ENCODE results near the gene RNF7.

RNF7 gene

DNA sequence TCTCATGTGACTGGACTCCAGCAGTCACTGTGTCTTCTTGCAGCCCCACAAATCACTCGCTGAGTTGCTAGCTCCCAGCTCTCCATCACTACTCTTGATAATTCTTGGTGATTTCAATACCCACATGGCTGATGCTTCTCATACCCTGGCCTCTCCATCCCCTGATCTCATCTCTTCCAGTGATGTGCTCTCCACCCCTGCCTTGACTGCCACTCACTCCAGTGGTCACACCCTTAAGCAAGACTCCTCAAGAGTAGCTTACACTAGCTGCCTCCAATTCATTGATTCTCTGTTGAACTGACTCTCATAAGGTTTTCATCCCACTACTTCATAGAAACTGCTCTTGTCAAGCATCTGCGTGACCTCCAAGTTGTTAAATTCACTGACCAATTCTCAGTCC is 25.9 kb downstream of the RNF7 start:
- no peak for TF ChIP-seq TAF1 (IDR thresholded peaks at IDR 0.05; ENCODE audit: low read depth)
- TF ChIP-seq CREB1 (IDR thresholded peaks at IDR 0.05; ENCODE audit: low read depth) = no peak
- no peak for TF ChIP-seq NFIC (IDR thresholded peaks at IDR 0.05)
- TF ChIP-seq EP300 (IDR thresholded peaks at IDR 0.05; ENCODE audit: borderline replicate concordance) = no peak

DNA sequence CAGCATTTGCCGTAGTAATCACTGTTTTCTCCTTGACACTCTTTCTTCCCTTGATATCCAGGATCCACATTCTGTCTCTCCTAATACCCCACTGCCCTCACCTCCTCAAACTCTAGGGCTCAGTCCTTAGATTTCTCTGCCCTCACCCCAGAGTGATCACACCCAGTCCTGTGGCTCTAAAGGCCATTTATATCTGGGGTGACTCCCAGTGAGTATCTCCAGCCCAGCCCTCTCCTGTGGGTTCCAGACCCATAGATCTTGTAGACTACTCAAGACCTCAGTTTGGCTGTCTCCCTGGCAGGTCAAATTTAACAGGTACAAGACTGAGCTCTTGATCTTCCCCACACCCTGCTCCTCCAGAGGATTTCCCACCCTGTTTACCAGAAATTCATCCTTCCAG is 26.4 kb downstream of the RNF7 start:
- TF ChIP-seq, protein P1, sequence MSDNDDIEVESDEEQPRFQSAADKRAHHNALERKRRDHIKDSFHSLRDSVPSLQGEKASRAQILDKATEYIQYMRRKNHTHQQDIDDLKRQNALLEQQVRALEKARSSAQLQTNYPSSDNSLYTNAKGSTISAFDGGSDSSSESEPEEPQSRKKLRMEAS (IDR thresholded peaks at IDR 0.05) = no peak

DNA sequence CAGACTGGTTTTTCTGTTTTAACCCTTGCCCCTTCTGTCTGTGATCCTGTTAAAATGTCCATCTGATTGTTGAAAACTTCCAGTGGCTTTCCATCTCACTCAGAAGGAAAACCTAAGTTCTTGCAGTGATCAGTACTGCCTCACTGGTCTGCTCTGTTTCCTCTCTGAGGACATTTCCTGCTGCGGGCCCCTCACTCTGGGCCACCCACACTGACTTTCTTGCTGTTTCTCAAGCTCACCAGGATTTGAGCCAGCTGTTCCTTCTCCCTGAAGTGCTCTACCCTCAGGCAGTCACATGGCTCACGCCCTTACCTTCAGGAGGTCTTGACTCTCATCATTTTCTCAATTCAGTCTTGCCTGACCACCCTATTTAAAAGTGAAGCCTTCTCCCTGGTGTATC is 26.9 kb downstream of the RNF7 start:
- TF ChIP-seq ZBTB7A (IDR thresholded peaks at IDR 0.05; ENCODE audit: low read depth) = no peak
- TF ChIP-seq TEAD4 (IDR thresholded peaks at IDR 0.05) = no peak
- TF ChIP-seq NFIC (IDR thresholded peaks at IDR 0.05) = no peak
- TF ChIP-seq RAD21 (IDR thresholded peaks at IDR 0.05; ENCODE audit: low read depth) = no peak
- no peak for TF ChIP-seq TAF1 (IDR thresholded peaks at IDR 0.05; ENCODE audit: low read depth)
- TF ChIP-seq EP300 (IDR thresholded peaks at IDR 0.05; ENCODE audit: borderline replicate concordance) = no peak
- TF ChIP-seq YY1 (IDR thresholded peaks at IDR 0.05; ENCODE audit: low read depth) = no peak
- TF ChIP-seq TCF12 (IDR thresholded peaks at IDR 0.05; ENCODE audit: low read depth) = no peak
- TF ChIP-seq CEBPB (IDR thresholded peaks at IDR 0.05) = no peak
- TF ChIP-seq USF1 (IDR thresholded peaks at IDR 0.05) = no peak
- TF ChIP-seq, protein P2, sequence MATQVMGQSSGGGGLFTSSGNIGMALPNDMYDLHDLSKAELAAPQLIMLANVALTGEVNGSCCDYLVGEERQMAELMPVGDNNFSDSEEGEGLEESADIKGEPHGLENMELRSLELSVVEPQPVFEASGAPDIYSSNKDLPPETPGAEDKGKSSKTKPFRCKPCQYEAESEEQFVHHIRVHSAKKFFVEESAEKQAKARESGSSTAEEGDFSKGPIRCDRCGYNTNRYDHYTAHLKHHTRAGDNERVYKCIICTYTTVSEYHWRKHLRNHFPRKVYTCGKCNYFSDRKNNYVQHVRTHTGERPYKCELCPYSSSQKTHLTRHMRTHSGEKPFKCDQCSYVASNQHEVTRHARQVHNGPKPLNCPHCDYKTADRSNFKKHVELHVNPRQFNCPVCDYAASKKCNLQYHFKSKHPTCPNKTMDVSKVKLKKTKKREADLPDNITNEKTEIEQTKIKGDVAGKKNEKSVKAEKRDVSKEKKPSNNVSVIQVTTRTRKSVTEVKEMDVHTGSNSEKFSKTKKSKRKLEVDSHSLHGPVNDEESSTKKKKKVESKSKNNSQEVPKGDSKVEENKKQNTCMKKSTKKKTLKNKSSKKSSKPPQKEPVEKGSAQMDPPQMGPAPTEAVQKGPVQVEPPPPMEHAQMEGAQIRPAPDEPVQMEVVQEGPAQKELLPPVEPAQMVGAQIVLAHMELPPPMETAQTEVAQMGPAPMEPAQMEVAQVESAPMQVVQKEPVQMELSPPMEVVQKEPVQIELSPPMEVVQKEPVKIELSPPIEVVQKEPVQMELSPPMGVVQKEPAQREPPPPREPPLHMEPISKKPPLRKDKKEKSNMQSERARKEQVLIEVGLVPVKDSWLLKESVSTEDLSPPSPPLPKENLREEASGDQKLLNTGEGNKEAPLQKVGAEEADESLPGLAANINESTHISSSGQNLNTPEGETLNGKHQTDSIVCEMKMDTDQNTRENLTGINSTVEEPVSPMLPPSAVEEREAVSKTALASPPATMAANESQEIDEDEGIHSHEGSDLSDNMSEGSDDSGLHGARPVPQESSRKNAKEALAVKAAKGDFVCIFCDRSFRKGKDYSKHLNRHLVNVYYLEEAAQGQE (IDR thresholded peaks at IDR 0.05; ENCODE audit: low read depth) = no peak
- no peak for TF ChIP-seq EGR1 (IDR thresholded peaks at IDR 0.05)
- no peak for TF ChIP-seq FOXM1 (IDR thresholded peaks at IDR 0.05; ENCODE audit: borderline replicate concordance, low read depth)
- TF ChIP-seq CREB1 (IDR thresholded peaks at IDR 0.05; ENCODE audit: low read depth) = no peak
- TF ChIP-seq, protein P1 (IDR thresholded peaks at IDR 0.05) = no peak

- TF ChIP-seq FOXM1 (IDR thresholded peaks at IDR 0.05; ENCODE audit: borderline replicate concordance, low read depth) = no peak
- no peak for TF ChIP-seq EP300 (IDR thresholded peaks at IDR 0.05; ENCODE audit: borderline replicate concordance)
- no peak for TF ChIP-seq EGR1 (IDR thresholded peaks at IDR 0.05)
- no peak for TF ChIP-seq RAD21 (IDR thresholded peaks at IDR 0.05; ENCODE audit: low read depth)
- TF ChIP-seq CREB1 (IDR thresholded peaks at IDR 0.05; ENCODE audit: low read depth) = no peak
- TF ChIP-seq TEAD4 (IDR thresholded peaks at IDR 0.05) = no peak
Observed at GRCh38 chr3:141767066-141767465, 29.0 kb downstream of the RNF7 start.

DNA sequence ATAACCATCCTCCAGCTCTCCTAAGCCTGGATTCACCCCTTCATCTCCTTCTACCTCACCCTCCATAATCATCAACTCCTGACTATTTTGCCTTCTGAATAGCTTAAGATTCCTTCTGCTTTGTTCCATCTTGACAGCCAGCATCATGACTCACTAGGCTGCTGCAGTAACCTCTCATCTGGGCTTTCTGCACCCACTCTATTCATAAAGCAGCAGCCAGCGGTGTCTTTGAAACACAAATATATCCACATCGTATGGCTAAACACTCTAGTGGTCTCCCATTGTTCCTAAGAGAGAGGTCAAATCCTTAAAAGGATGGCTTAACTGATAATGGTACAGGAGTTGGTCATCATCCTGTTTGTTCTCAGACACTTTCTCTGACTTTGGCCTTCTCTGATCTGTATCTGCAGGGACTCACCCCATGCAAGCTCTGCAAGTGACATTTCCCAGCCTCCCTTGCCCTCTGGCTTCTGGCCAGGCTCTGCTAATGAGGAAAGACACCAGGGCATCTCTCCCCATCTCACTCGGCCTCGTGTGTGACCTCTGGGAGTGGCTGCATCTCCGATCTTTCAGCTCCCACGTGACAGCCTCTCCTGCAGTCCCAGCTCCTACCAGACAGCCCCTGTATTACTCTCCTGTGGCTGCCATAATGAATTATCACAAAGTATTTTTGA is 31.3 kb downstream of the RNF7 start:
- TF ChIP-seq CEBPB (IDR thresholded peaks at IDR 0.05) = no peak

DNA sequence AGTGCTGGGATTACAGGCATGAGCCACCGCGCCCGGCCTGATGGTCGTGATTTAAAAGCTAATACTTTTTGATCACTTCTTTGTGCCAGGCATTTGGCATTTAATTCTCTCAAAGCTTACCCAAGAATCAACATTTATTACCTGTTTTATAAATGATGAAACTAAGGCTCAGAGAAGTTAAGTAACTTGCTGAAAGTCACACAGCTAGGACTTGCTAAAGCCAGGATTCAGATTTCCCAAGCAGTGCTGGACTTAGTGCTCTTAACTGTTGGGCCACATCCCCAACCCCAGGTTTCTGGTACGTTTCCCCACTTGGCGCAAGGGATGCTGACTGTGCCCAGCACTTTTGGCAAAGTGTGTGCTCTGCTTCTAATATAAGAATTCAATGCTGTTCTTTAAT is 35.6 kb downstream of the RNF7 start:
- TF ChIP-seq USF1 (IDR thresholded peaks at IDR 0.05) = no peak
- no peak for TF ChIP-seq TAF1 (IDR thresholded peaks at IDR 0.05; ENCODE audit: low read depth)
- TF ChIP-seq, protein P1 (IDR thresholded peaks at IDR 0.05) = no peak
- no peak for TF ChIP-seq NFIC (IDR thresholded peaks at IDR 0.05)
- TF ChIP-seq TCF12 (IDR thresholded peaks at IDR 0.05; ENCODE audit: low read depth) = no peak
- no peak for TF ChIP-seq RAD21 (IDR thresholded peaks at IDR 0.05; ENCODE audit: low read depth)
- no peak for TF ChIP-seq EGR1 (IDR thresholded peaks at IDR 0.05)
- TF ChIP-seq CREB1 (IDR thresholded peaks at IDR 0.05; ENCODE audit: low read depth) = no peak
- TF ChIP-seq ZBTB7A (IDR thresholded peaks at IDR 0.05; ENCODE audit: low read depth) = no peak
- TF ChIP-seq, protein P2 (IDR thresholded peaks at IDR 0.05; ENCODE audit: low read depth) = no peak
- TF ChIP-seq YY1 (IDR thresholded peaks at IDR 0.05; ENCODE audit: low read depth) = no peak
- no peak for TF ChIP-seq CEBPB (IDR thresholded peaks at IDR 0.05)
- TF ChIP-seq EP300 (IDR thresholded peaks at IDR 0.05; ENCODE audit: borderline replicate concordance) = no peak
